PC-3 (cell line): ENCODE results near the gene VEGFB. TPM values are rescaled to one million over a fixed set of nuclear protein-coding genes. Genes with fewer than 3 reads are reported as not detected.

Experiments
- ATAC-seq: fragments of 200-7000 bp; cut with Tn5 transposase; 2 replicates; pipeline ENCODE4 v1.9.1; 2020; ENCODE audit warnings: mild to moderate bottlenecking, moderate library complexity
- BruUV-seq: library from RNA; stranded (reverse); fragments of 400-500 nt; replicated peaks from 2 replicates; lab custom pipeline; 2021; lab: Mats Ljungman, UMichigan
- CTCF ChIA-PET: fragments of 300-600 bp; sonication (Branson Sonifier 250); formaldehyde crosslinking; loops from one replicate; lab custom pipeline; 2022; ENCODE audit warnings: antibody characterized with exemption; lab: Charles Lee
- POLR2A ChIA-PET: fragments of 300-600 bp; sonication (Branson Sonifier 250); formaldehyde crosslinking; loops from one replicate; lab custom pipeline; 2022; ENCODE audit warnings: antibody characterized with exemption; ENCODE audit not compliant: unreplicated experiment; lab: Charles Lee
- DNase-seq: peaks from one replicate; pipeline ENCODE4 v3.0.0-alpha.2; 2015
- H2AFZ ChIP-seq: fragments of 300-600 bp; sonication (generic); 2 replicates; pipeline ENCODE4 v1.6.0; 2016; ENCODE audit warnings: antibody characterized with exemption, low read length
- H3F3A ChIP-seq: fragments of 300-600 bp; sonication (generic); one replicate; pipeline ENCODE4 v1.6.0; 2017; ENCODE audit warnings: antibody characterized with exemption, low read length, control low read depth, mild to moderate bottlenecking; ENCODE audit not compliant: unreplicated experiment
- H3K27ac ChIP-seq: fragments of 300-600 bp; sonication (generic); 2 replicates; pipeline ENCODE4 v1.5.1; 2016; ENCODE audit warnings: mild to moderate bottlenecking, low read length
- H3K27me3 ChIP-seq: fragments of 300-600 bp; sonication (generic); 2 replicates; pipeline ENCODE4 v1.6.1; 2016; ENCODE audit warnings: low read length, mixed read lengths
- H3K36me3 ChIP-seq: fragments of 300-600 bp; sonication (generic); 2 replicates; pipeline ENCODE4 v1.6.1; 2016; ENCODE audit warnings: low read depth, mixed run types, low read length, mixed read lengths
- H3K4me1 ChIP-seq: fragments of 300-600 bp; sonication (generic); 2 replicates; pipeline ENCODE4 v1.5.1; 2016; ENCODE audit warnings: low read length; ENCODE audit not compliant: insufficient read depth
- H3K4me2 ChIP-seq: fragments of 300-600 bp; sonication (generic); 2 replicates; pipeline ENCODE4 v1.6.0; 2016; ENCODE audit warnings: low read length
- H3K4me3 ChIP-seq: fragments of 300-600 bp; sonication (generic); 2 replicates; pipeline ENCODE4 v1.5.1; 2016; ENCODE audit warnings: mild to moderate bottlenecking, low read length, mixed read lengths
- H3K79me2 ChIP-seq: fragments of 300-600 bp; sonication (generic); 2 replicates; pipeline ENCODE4 v1.6.1; 2017; ENCODE audit warnings: low read length, mixed read lengths
- H3K9ac ChIP-seq: fragments of 300-600 bp; sonication (generic); 2 replicates; pipeline ENCODE4 v1.6.0; 2016; ENCODE audit warnings: mild to moderate bottlenecking, low read length
- H3K9me2 ChIP-seq: fragments of 300-600 bp; sonication (generic); replicated peaks from 2 replicates; pipeline ENCODE4 v1.6.1; 2016; ENCODE audit warnings: mixed run types, low read length, mixed read lengths
- H3K9me3 ChIP-seq: fragments of 300-600 bp; sonication (generic); 2 replicates; pipeline ENCODE4 v1.6.1; 2016; ENCODE audit warnings: low read length, mixed read lengths
- H4K20me1 ChIP-seq: fragments of 300-600 bp; sonication (generic); 2 replicates; pipeline ENCODE4 v1.6.1; 2016; ENCODE audit warnings: low read length, mixed read lengths
- EZH2 ChIP-seq: fragments of 300-600 bp; sonication (generic); IDR thresholded peaks from one replicate; pipeline ENCODE4 v1.6.1; 2017; ENCODE audit warnings: antibody characterized with exemption, mild to moderate bottlenecking, low read length; ENCODE audit not compliant: unreplicated experiment
- EZH2phosphoT487 ChIP-seq: fragments of 300-600 bp; sonication (generic); IDR thresholded peaks from 2 replicates; pipeline ENCODE4 v1.6.1; 2018; ENCODE audit warnings: mild to moderate bottlenecking, antibody characterized with exemption, low read length, borderline replicate concordance
- intact Hi-C: fragments of 100-400 bp; cut with micrococcal nuclease; formaldehyde crosslinking; loops from 2 replicates; pipeline ENCODE4 v1.9.0; 2023
- total RNA-seq: library from RNA; depleted of rRNA; stranded (reverse); fragments of >200 nt; gene quantifications from 2 replicates; pipeline ENCODE4 v1.2.3, GENCODE V29; 2014
- TF ChIP-seq, protein P1 (sequence below): fragments of 300-600 bp; sonication (generic); conservative IDR thresholded peaks from 2 replicates; pipeline ENCODE4 v1.5.1; 2017; ENCODE audit warnings: antibody characterized with exemption, low read depth, mild to moderate bottlenecking, low read length

The VEGFB gene
- total RNA-seq, 1 experiment from 2014 or later: 39.4 TPM

- BruUV-seq: no TSS peak
- H3K4me3 ChIP-seq: no peak overlapping the region
- H3K4me1 ChIP-seq: peaks cover 8% of the 10 kb centered on the region; the same call in 1 of the 2 replicates
- H3K36me3 ChIP-seq: peaks cover 42% of the 10 kb centered on the region
- intact Hi-C loops: no loop called here
- H3K27ac ChIP-seq: no peak overlapping the region
- no peak overlapping the region for H3K4me2 ChIP-seq
- no peaks in the 10 kb centered on the region for H3K9me2 ChIP-seq
- 0 out of 2 replicates have a peak, but pooled peaks cover 3% of the 10 kb centered on the region for H4K20me1 ChIP-seq
- H3K79me2 ChIP-seq: no peaks in the 10 kb centered on the region
- TF ChIP-seq EZH2: no peak
- no peak for TF ChIP-seq EZH2phosphoT487
- TF ChIP-seq, protein P1, sequence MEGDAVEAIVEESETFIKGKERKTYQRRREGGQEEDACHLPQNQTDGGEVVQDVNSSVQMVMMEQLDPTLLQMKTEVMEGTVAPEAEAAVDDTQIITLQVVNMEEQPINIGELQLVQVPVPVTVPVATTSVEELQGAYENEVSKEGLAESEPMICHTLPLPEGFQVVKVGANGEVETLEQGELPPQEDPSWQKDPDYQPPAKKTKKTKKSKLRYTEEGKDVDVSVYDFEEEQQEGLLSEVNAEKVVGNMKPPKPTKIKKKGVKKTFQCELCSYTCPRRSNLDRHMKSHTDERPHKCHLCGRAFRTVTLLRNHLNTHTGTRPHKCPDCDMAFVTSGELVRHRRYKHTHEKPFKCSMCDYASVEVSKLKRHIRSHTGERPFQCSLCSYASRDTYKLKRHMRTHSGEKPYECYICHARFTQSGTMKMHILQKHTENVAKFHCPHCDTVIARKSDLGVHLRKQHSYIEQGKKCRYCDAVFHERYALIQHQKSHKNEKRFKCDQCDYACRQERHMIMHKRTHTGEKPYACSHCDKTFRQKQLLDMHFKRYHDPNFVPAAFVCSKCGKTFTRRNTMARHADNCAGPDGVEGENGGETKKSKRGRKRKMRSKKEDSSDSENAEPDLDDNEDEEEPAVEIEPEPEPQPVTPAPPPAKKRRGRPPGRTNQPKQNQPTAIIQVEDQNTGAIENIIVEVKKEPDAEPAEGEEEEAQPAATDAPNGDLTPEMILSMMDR: no peak
- H3K9ac ChIP-seq: no peak overlapping the region
- H3K27me3 ChIP-seq: no peaks in the 10 kb centered on the region
- DNase-seq (no peak), ATAC-seq (no peak)
- no peak overlapping the region for H2AFZ ChIP-seq
- POLR2A ChIA-PET: no interaction called here
- CTCF ChIA-PET: interaction anchor here (1.0 kb wide), 1 partner anchor 93 kb away, joined by 4 read pairs; no protein-coding TSS in a partner anchor
- H3K9me3 ChIP-seq: no peaks in the 10 kb centered on the region
- H3F3A ChIP-seq: no peaks in the 10 kb centered on the region
Measured at GRCh38 chr11:64262271-64263002, 28.1 kb downstream of the VEGFB start.

- Histone ChIP-seq H3K27me3 (no peaks in the 10 kb centered on the region), H3K9ac (no peak overlapping the region), H3F3A (no peaks in the 10 kb centered on the region), H3K4me2 (no peak overlapping the region), H4K20me1 (0 out of 2 replicates have a peak, but pooled peaks cover 3% of the 10 kb centered on the region), H3K36me3 (peaks cover 42% of the 10 kb centered on the region), H3K9me2 (no peaks in the 10 kb centered on the region), H3K79me2 (no peaks in the 10 kb centered on the region), H3K9me3 (no peaks in the 10 kb centered on the region), H3K4me3 (no peak overlapping the region), H3K27ac (no peak overlapping the region), H2AFZ (no peak overlapping the region), H3K4me1 (peaks cover 13% of the 10 kb centered on the region)
- intact Hi-C loops: no loop called here
- POLR2A ChIA-PET: no interaction called here
- CTCF ChIA-PET: no interaction called here
- no TSS peak for BruUV-seq
- ATAC-seq (peak; percentile 45), DNase-seq (no peak)
- TF ChIP-seq, protein P1: 0 out of 2 replicates have a peak, but pooled peaks have one; percentile 30
- no peak for TF ChIP-seq EZH2
Measured at GRCh38 chr11:64263021-64263946, 28.9 kb downstream of the VEGFB start.
